Caco-2 (cell line): ENCODE data around the gene LZTS2. TPM values are rescaled to one million over a fixed set of nuclear protein-coding genes. Genes with fewer than 3 reads are reported as not detected.

Experiments
- BruUV-seq: library from RNA; stranded (reverse); fragments of 400-500 nt; replicated peaks from 2 replicates; lab custom pipeline; 2021; lab: Mats Ljungman, UMichigan
- CTCF ChIA-PET: fragments of 300-600 bp; sonication (Branson Sonifier 250); formaldehyde crosslinking; loops from one replicate; lab custom pipeline; 2022; ENCODE audit warnings: antibody characterized with exemption; lab: Charles Lee
- POLR2A ChIA-PET: fragments of 300-600 bp; sonication (Branson Sonifier 250); formaldehyde crosslinking; loops from one replicate; lab custom pipeline; 2022; ENCODE audit warnings: antibody characterized with exemption; lab: Charles Lee
- DNase-seq, 2 experiments: peaks; one replicate each; pipeline versions ENCODE4 v3.0.0 to v3.0.0-alpha.2; 2020 to 2022
- H3K27me3 ChIP-seq: replicated peaks from 2 replicates; pipeline ENCODE4 v1.6.0; 2011; ENCODE audit warnings: low read length; ENCODE audit not compliant: control insufficient read depth, insufficient read depth
- H3K36me3 ChIP-seq: 2 replicates; pipeline ENCODE4 v1.5.1; 2011; ENCODE audit warnings: low read length; ENCODE audit not compliant: control insufficient read depth, insufficient read depth
- H3K4me1 ChIP-seq: fragments of 250-450 bp; sonication (Bioruptor Pico); 2 replicates; pipeline ENCODE4 v1.5.1; 2020; ENCODE audit warnings: mild to moderate bottlenecking
- H3K4me3 ChIP-seq: 2 replicates; pipeline ENCODE4 v1.5.1; 2011; ENCODE audit warnings: low read depth, mild to moderate bottlenecking, control low read depth, low read length
- H3K9me3 ChIP-seq: fragments of 250-450 bp; sonication (Bioruptor Pico); 2 replicates; pipeline ENCODE4 v1.5.1; 2020; ENCODE audit warnings: mild to moderate bottlenecking, moderate library complexity
- H3K27ac Mint-ChIP-seq: one replicate; pipeline ENCODE4 v1.8.0; 2022; ENCODE audit warnings: mixed read lengths; ENCODE audit not compliant: unreplicated experiment
- H3K27me3 Mint-ChIP-seq: one replicate; pipeline ENCODE4 v1.8.0; 2022; ENCODE audit warnings: mixed read lengths; ENCODE audit not compliant: insufficient read depth, unreplicated experiment
- H3K36me3 Mint-ChIP-seq: one replicate; pipeline ENCODE4 v1.8.0; 2022; ENCODE audit warnings: mild to moderate bottlenecking, mixed read lengths; ENCODE audit not compliant: insufficient read depth, unreplicated experiment
- H3K4me1 Mint-ChIP-seq: one replicate; pipeline ENCODE4 v1.8.0; 2022; ENCODE audit warnings: low read depth, mixed read lengths; ENCODE audit not compliant: unreplicated experiment
- H3K4me3 Mint-ChIP-seq: one replicate; pipeline ENCODE4 v1.8.0; 2022; ENCODE audit warnings: mild to moderate bottlenecking, moderate library complexity, mixed read lengths; ENCODE audit not compliant: unreplicated experiment
- H3K9me3 Mint-ChIP-seq: one replicate; pipeline ENCODE4 v1.8.0; 2022; ENCODE audit warnings: mixed read lengths; ENCODE audit not compliant: unreplicated experiment
- CTCF ChIP-seq, 2 experiments: fragments of 200-600 bp in 1 of 2; IDR thresholded peaks; 1 replicate in 1 of 2; 2 replicates in 1 of 2; pipeline versions ENCODE4 v1.5.1 to v1.8.0; 2011 to 2022; ENCODE audit warnings: antibody characterized with exemption in 1 of 2, control low read depth in 1 of 2, inconsistent platforms in 1 of 2, low read depth in 1 of 2, low read length in 1 of 2, mild to moderate bottlenecking in 1 of 2, moderate library complexity in 1 of 2; ENCODE audit not compliant: insufficient read depth in 1 of 2, severe bottlenecking in 1 of 2, unreplicated experiment in 1 of 2
- intact Hi-C: fragments of 100-400 bp; cut with micrococcal nuclease; formaldehyde crosslinking; loops from one replicate; pipeline ENCODE4 v1.10.0; 2022; ENCODE audit not compliant: unreplicated experiment
- total RNA-seq: library from RNA; stranded (reverse); gene quantifications from 2 replicates; pipeline ENCODE4 v1.2.3, GENCODE V29; 2022

LZTS2 gene
- total RNA-seq, 1 experiment from 2014 or later: 53.3 TPM

- no peak overlapping the region for H3K4me3 Mint-ChIP-seq
- no peak for DNase-seq
- CTCF ChIA-PET: no interaction called here
- H3K27ac Mint-ChIP-seq: no peak overlapping the region
- H3K36me3 Mint-ChIP-seq: peaks cover 6% of the 10 kb centered on the region
- no peaks in the 10 kb centered on the region for H3K27me3 Mint-ChIP-seq
- TF ChIP-seq CTCF (IDR thresholded peaks at IDR 0.05; ENCODE audit: insufficient read depth in 1 of 2, low read depth in 1 of 2, low read length in 1 of 2, severe bottlenecking in 1 of 2, unreplicated experiment in 1 of 2): no peak
- H3K27me3 ChIP-seq: no peaks in the 10 kb centered on the region
- no TSS peak for BruUV-seq
- H3K9me3 ChIP-seq: no peaks in the 10 kb centered on the region
- H3K4me1 ChIP-seq: no peaks in the 10 kb centered on the region
- H3K4me3 ChIP-seq: no peak overlapping the region
- POLR2A ChIA-PET: interaction anchor here (0.6 kb wide), 1 partner anchor 98 kb away, joined by 6 read pairs; no protein-coding TSS in a partner anchor
- no peaks in the 10 kb centered on the region for H3K9me3 Mint-ChIP-seq
- intact Hi-C loops: no loop called here
- H3K36me3 ChIP-seq: peaks cover 2% of the 10 kb centered on the region
- H3K4me1 Mint-ChIP-seq: peaks cover 9% of the 10 kb centered on the region
These were observed 9.3 kb downstream of the LZTS2 start for GRCh38 chr10:101008823-101009423.

DNA sequence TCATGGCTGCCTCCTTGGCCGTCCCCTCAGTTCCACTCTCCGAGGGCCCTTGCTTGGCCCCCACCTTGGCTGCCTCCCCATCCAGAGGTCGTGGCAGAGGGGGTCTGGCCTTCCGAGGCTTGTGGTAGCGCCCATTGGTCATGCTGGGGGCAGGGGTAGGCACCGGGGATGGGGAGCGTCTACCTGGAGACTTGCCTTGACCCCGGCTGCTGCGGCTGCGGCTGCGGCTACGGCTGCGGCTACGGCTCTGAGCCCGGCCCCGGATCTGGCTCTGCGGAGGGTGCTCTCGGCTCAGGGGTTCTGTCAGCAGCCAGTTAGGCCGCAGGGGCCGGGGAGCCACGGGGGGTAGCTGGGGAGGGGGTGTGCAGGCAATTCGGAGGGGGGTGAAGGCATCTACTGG is 10.7 kb downstream of the LZTS2 start:
- Mint-ChIP-seq H3K4me1 (peaks cover 15% of the 10 kb centered on the region), H3K9me3 (no peaks in the 10 kb centered on the region), H3K36me3 (peaks cover 1% of the 10 kb centered on the region), H3K4me3 (no peak overlapping the region), H3K27me3 (no peaks in the 10 kb centered on the region), H3K27ac (peak overlapping the region; percentile 45)
- ChIA-PET POLR2A (interaction anchor here (0.6 kb wide), 1 partner anchor 37 kb away, joined by 3 read pairs; no protein-coding TSS in a partner anchor), CTCF (interaction anchor here (2.2 kb wide), 1 partner anchor 13 kb away, joined by 40 read pairs; no protein-coding TSS in a partner anchor)
- BruUV-seq: no TSS peak
- no peak for DNase-seq
- no peak for TF ChIP-seq CTCF (IDR thresholded peaks at IDR 0.05; ENCODE audit: insufficient read depth in 1 of 2, low read depth in 1 of 2, low read length in 1 of 2, severe bottlenecking in 1 of 2, unreplicated experiment in 1 of 2)
- H3K4me3 ChIP-seq: no peak overlapping the region
- intact Hi-C loops: loop anchor here (5.0 kb wide), 3 partner anchors 78 to 448 kb away; no protein-coding TSS in a partner anchor
- H3K27me3 ChIP-seq: no peaks in the 10 kb centered on the region
- H3K36me3 ChIP-seq: peaks cover 2% of the 10 kb centered on the region; the same call in 1 of the 2 replicates
- no peaks in the 10 kb centered on the region for H3K9me3 ChIP-seq
- H3K4me1 ChIP-seq: no peaks in the 10 kb centered on the region

DNA sequence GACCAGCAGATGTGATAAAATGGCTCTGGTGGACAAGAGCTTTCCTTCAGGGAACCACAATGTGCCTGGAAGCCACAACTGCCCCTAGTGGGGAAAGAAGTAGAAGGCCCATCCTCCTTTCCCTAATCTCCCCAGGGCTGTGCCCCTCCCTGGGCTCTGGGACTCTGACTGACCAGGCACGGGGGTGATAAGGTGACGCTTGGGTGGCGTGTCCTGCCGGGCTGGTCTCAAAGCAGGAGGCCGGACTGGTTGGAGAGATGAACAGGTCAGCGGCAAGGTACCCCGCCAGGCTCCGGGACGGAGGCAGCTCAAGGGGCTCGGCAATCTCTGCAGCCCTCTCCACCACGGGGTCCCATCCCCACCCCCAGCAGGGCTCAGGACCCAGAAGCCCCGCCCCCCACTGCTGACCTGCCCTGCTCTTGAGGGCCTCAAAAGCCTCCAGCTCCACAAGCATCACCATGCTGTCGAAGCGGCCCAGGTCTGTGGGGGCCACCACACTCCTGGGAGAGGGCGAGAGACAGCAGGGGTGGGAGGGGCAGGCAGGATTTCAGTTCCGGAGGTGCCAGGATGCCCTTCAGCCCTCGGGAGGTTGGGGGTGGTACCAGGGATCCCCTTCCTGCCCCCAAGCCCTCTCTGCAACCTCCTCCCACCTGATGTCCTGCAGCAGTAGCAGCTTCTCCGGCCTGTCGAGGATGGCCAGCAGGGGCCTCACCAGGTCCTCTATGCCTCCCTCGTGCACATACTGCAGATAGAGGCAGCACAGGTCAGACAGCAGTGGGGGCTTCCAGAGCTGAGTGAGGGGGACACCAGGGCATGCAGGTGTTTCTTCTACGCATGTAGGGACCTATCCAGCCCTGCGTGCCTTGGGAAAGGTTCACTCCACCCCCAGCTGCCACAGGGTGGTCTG is 12.2 kb downstream of the LZTS2 start:
- Histone ChIP-seq H3K9me3 (no peaks in the 10 kb centered on the region), H3K4me3 (no peak overlapping the region), H3K27me3 (no peaks in the 10 kb centered on the region), H3K36me3 (no peaks in the 10 kb centered on the region), H3K4me1 (no peaks in the 10 kb centered on the region)
- H3K27me3 Mint-ChIP-seq: no peaks in the 10 kb centered on the region
- H3K9me3 Mint-ChIP-seq: no peaks in the 10 kb centered on the region
- intact Hi-C loops: loop anchor here (5.0 kb wide), 3 partner anchors 79 to 449 kb away; no protein-coding TSS in a partner anchor
- ChIA-PET POLR2A (no interaction called here), CTCF (interaction anchor here (0.6 to 2.2 kb wide), 13 partner anchors 9 to 477 kb away, joined by 3 to 40 read pairs (median 6); partner anchors contain the start of genes LZTS2, MRPL43, PDZD7 and SEMA4G)
- peaks cover 15% of the 10 kb centered on the region for H3K4me1 Mint-ChIP-seq
- TF ChIP-seq CTCF (IDR thresholded peaks at IDR 0.05; ENCODE audit: insufficient read depth in 1 of 2, low read depth in 1 of 2, low read length in 1 of 2, severe bottlenecking in 1 of 2, unreplicated experiment in 1 of 2): peak; percentile 45 to 60
- no peaks in the 10 kb centered on the region for H3K36me3 Mint-ChIP-seq
- H3K27ac Mint-ChIP-seq: no peak overlapping the region
- BruUV-seq: no TSS peak
- DNase-seq: peak; percentile 68
- H3K4me3 Mint-ChIP-seq: no peak overlapping the region
